ENCODE results near the gene GPRC5D.

- TF ChIP-seq POLR2A (IDR thresholded peaks at IDR 0.05; ENCODE audit: low read depth, low read length) (no peak), TAF1 (IDR thresholded peaks at IDR 0.05; ENCODE audit: low read depth, low read length) (no peak), POLR2AphosphoS5 (IDR thresholded peaks at IDR 0.05; ENCODE audit: low read depth, low read length) (no peak), SPI1 (IDR thresholded peaks at IDR 0.05; ENCODE audit: low read depth, low read length) (no peak)
These were observed 54.7 kb downstream of the GPRC5D start for GRCh38 chr12:12897302-12897701.

All from GM12891 (cell line).